Progenitor cell of endocrine pancreas (in vitro differentiated cells): Measurements from ENCODE around the gene MSMB. TPM values are rescaled to one million over a fixed set of nuclear protein-coding genes. Genes with fewer than 3 reads are reported as not detected.
"Not testable (repeated sequence)": the region's sequence is repeated elsewhere in the genome, so short reads cannot be mapped to it uniquely, and the experiment has no call there.

ENCODE experiments used
- DNase-seq: peaks from one replicate; pipeline ENCODE4 v3.0.0; 2021; ENCODE audit warnings: low spot score; ENCODE audit not compliant: unreplicated experiment
- H3K27ac Mint-ChIP-seq: 2 replicates; pipeline ENCODE4 v1.8.0; 2021; ENCODE audit warnings: mild to moderate bottlenecking, moderate library complexity, mixed read lengths
- H3K27me3 Mint-ChIP-seq: 2 replicates; pipeline ENCODE4 v1.8.0; 2021; ENCODE audit warnings: mixed read lengths
- H3K36me3 Mint-ChIP-seq: 2 replicates; pipeline ENCODE4 v1.8.0; 2022; ENCODE audit warnings: mixed read lengths; ENCODE audit not compliant: insufficient read depth
- H3K4me1 Mint-ChIP-seq: 2 replicates; pipeline ENCODE4 v1.8.0; 2021; ENCODE audit warnings: low read depth, mixed read lengths
- H3K4me3 Mint-ChIP-seq: 2 replicates; pipeline ENCODE4 v1.8.0; 2021; ENCODE audit warnings: low read depth, mild to moderate bottlenecking, moderate library complexity, mixed read lengths
- H3K9me3 Mint-ChIP-seq: 2 replicates; pipeline ENCODE4 v1.8.0; 2021; ENCODE audit warnings: low read depth, mixed read lengths
- total RNA-seq: library from RNA; stranded (reverse); gene quantifications from 2 replicates; pipeline ENCODE4 v1.2.1, GENCODE V29; 2021
- TF ChIP-seq, protein P1 (sequence below): fragments of 200-600 bp; sonication (generic); IDR thresholded peaks from one replicate; pipeline ENCODE4 v1.5.0; 2021; ENCODE audit warnings: antibody characterized with exemption, mild to moderate bottlenecking; ENCODE audit not compliant: unreplicated experiment

MSMB gene
- total RNA-seq, 1 donor from 2014 or later: not detected

- TF ChIP-seq, protein P1, sequence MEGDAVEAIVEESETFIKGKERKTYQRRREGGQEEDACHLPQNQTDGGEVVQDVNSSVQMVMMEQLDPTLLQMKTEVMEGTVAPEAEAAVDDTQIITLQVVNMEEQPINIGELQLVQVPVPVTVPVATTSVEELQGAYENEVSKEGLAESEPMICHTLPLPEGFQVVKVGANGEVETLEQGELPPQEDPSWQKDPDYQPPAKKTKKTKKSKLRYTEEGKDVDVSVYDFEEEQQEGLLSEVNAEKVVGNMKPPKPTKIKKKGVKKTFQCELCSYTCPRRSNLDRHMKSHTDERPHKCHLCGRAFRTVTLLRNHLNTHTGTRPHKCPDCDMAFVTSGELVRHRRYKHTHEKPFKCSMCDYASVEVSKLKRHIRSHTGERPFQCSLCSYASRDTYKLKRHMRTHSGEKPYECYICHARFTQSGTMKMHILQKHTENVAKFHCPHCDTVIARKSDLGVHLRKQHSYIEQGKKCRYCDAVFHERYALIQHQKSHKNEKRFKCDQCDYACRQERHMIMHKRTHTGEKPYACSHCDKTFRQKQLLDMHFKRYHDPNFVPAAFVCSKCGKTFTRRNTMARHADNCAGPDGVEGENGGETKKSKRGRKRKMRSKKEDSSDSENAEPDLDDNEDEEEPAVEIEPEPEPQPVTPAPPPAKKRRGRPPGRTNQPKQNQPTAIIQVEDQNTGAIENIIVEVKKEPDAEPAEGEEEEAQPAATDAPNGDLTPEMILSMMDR: no peak
- no peaks in the 10 kb centered on the region for H3K36me3 Mint-ChIP-seq
These were observed 22.0 kb upstream of the MSMB start for GRCh38 chr10:46068117-46068516.

GRCh38 chr10:46064269-46064817, 18.3 kb upstream of the MSMB start:
- TF ChIP-seq, protein P1: no peak
- Mint-ChIP-seq H3K36me3 (no peaks in the 10 kb centered on the region), H3K27ac (no peak overlapping the region), H3K9me3 (peaks cover 3% of the 10 kb centered on the region), H3K4me1 (peaks cover 3% of the 10 kb centered on the region), H3K27me3 (no peaks in the 10 kb centered on the region), H3K4me3 (no peak overlapping the region)
- DNase-seq: no peak

More at GRCh38 chr10:46068117-46068516, 22.0 kb upstream of the MSMB start:
- peaks cover 3% of the 10 kb centered on the region for H3K9me3 Mint-ChIP-seq
- H3K27me3 Mint-ChIP-seq: peaks cover 7% of the 10 kb centered on the region
- DNase-seq: no peak
- H3K4me1 Mint-ChIP-seq: peaks cover 3% of the 10 kb centered on the region
- no peak overlapping the region for H3K27ac Mint-ChIP-seq
- H3K4me3 Mint-ChIP-seq: no peak overlapping the region

- Mint-ChIP-seq H3K4me1 (peaks cover 6% of the 10 kb centered on the region), H3K4me3 (no peak overlapping the region), H3K27me3 (no peaks in the 10 kb centered on the region), H3K36me3 (no peaks in the 10 kb centered on the region), H3K27ac (no peak overlapping the region), H3K9me3 (no peaks in the 10 kb centered on the region)
- DNase-seq: no peak
- TF ChIP-seq, protein P1: no peak
These were observed 16.8 kb upstream of the MSMB start for GRCh38 chr10:46062723-46063428.

DNA sequence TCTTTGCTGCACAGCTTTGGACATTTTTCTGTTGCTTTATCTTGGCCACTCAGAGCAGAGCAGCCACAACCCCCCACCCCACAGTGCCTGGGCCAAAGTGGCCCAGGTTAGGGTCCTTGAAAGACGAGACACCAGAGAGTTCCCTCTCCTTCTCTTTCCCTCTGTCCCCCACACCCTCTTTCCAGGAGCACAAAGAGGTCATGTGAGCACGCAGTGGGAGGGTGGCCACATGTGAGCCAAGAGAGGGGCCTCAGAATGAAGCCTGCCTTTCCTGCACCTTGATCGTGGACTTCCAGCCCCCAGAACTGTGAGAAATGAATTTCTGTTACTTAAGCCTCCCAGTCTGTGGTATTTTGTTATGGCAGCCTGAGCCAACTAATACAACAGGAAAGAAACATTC, 14.6 kb upstream of the MSMB start:
- Mint-ChIP-seq H3K27me3 (no peaks in the 10 kb centered on the region), H3K36me3 (peaks cover 4% of the 10 kb centered on the region), H3K9me3 (peaks cover 8% of the 10 kb centered on the region), H3K27ac (no peak overlapping the region), H3K4me3 (no peak overlapping the region), H3K4me1 (peaks cover 8% of the 10 kb centered on the region)
- no peak for DNase-seq
- TF ChIP-seq, protein P1: no peak

- not testable (repeated sequence) for H3K36me3 Mint-ChIP-seq, H3K4me3 Mint-ChIP-seq, DNase-seq, H3K9me3 Mint-ChIP-seq, H3K27ac Mint-ChIP-seq, H3K27me3 Mint-ChIP-seq
- peaks cover 26% of the 10 kb centered on the region for H3K4me1 Mint-ChIP-seq
These were observed 11.9 kb upstream of the MSMB start for GRCh38 chr10:46057927-46058326.

- H3K9me3 Mint-ChIP-seq: peaks cover 8% of the 10 kb centered on the region
- no peak overlapping the region for H3K4me3 Mint-ChIP-seq
- peaks cover 4% of the 10 kb centered on the region for H3K36me3 Mint-ChIP-seq
- peaks cover 34% of the 10 kb centered on the region for H3K4me1 Mint-ChIP-seq
- no peak overlapping the region for H3K27ac Mint-ChIP-seq
- no peak for DNase-seq
- H3K27me3 Mint-ChIP-seq: no peaks in the 10 kb centered on the region
- TF ChIP-seq, protein P1: no peak
These were observed 11.0 kb upstream of the MSMB start for GRCh38 chr10:46057038-46057437.
